ENCODE results near the gene CDH13.

- TF ChIP-seq CTCF (IDR thresholded peaks at IDR 0.05 in 2 of 3, conservative IDR thresholded peaks at IDR 0.05 in 1 of 3; ENCODE audit: insufficient read depth in 2 of 3, low read depth in 1 of 3, low read length in 3 of 3) (no peak), PBX2 (CRISPR knock-in tag; IDR thresholded peaks at IDR 0.05; ENCODE audit: low read depth) (no peak), PBX2 (tag; conservative IDR thresholded peaks at IDR 0.05; ENCODE audit: low read depth) (no peak), POLR2A (conservative IDR thresholded peaks at IDR 0.05) (no peak), POLR2H (tag; IDR thresholded peaks at IDR 0.05; ENCODE audit: low read depth) (no peak), GTF3C2 (IDR thresholded peaks at IDR 0.05; ENCODE audit: borderline replicate concordance, extremely low read depth, insufficient read length) (no peak), PKNOX1 (IDR thresholded peaks at IDR 0.05) (no peak), EP300 (IDR thresholded peaks at IDR 0.05; ENCODE audit: low read length) (no peak), HMGXB4 (CRISPR knock-in tag; IDR thresholded peaks at IDR 0.05) (no peak), ZNF512 (tag; IDR thresholded peaks at IDR 0.05) (no peak)
Measured at GRCh38 chr16:82655720-82656490, 29.1 kb downstream of the CDH13 start.

Data from K562 (cell line).